Subcutaneous abdominal adipose tissue (tissue), 5 donors: Measurements from ENCODE around the gene ERICH6B.

ENCODE experiments used
- H3K27ac ChIP-seq: one replicate; pipeline ENCODE4 v1.7.0; 2013; ENCODE audit warnings: low read depth, mild to moderate bottlenecking, inconsistent platforms, low read length, moderate library complexity
- H3K27me3 ChIP-seq, 5 donors: one replicate each; pipeline ENCODE4 v1.7.0; 2013; ENCODE audit warnings: low read length in 5 of 5, inconsistent platforms in 1 of 5; ENCODE audit not compliant: control insufficient read depth in 5 of 5, insufficient read depth in 4 of 5
- H3K36me3 ChIP-seq, 5 donors: one replicate each; pipeline ENCODE4 v1.7.0; 2013; ENCODE audit warnings: low read length in 5 of 5; ENCODE audit not compliant: control insufficient read depth in 5 of 5, insufficient read depth in 5 of 5
- H3K4me1 ChIP-seq, 5 donors: one replicate each; pipeline ENCODE4 v1.7.0; 2013; ENCODE audit warnings: low read length in 5 of 5, mild to moderate bottlenecking in 3 of 5, moderate library complexity in 1 of 5; ENCODE audit not compliant: control insufficient read depth in 5 of 5, insufficient read depth in 5 of 5
- H3K4me3 ChIP-seq, 5 donors: one replicate each; pipeline ENCODE4 v1.7.0; 2013; ENCODE audit warnings: low read length in 5 of 5, low read depth in 1 of 5
- H3K9ac ChIP-seq, 5 donors: one replicate each; pipeline ENCODE4 v1.7.0; 2013; ENCODE audit warnings: low read length in 5 of 5, mild to moderate bottlenecking in 4 of 5, moderate library complexity in 3 of 5
- H3K9me3 ChIP-seq, 5 donors: one replicate each; pipeline ENCODE4 v1.7.0; 2013; ENCODE audit warnings: low read length in 5 of 5; ENCODE audit not compliant: control insufficient read depth in 5 of 5
- donor health status: healthy.
- donor health status: healthy.
- donor health status: healthy.
- donor health status: healthy.
- donor health status: healthy.

ERICH6B gene

DNA sequence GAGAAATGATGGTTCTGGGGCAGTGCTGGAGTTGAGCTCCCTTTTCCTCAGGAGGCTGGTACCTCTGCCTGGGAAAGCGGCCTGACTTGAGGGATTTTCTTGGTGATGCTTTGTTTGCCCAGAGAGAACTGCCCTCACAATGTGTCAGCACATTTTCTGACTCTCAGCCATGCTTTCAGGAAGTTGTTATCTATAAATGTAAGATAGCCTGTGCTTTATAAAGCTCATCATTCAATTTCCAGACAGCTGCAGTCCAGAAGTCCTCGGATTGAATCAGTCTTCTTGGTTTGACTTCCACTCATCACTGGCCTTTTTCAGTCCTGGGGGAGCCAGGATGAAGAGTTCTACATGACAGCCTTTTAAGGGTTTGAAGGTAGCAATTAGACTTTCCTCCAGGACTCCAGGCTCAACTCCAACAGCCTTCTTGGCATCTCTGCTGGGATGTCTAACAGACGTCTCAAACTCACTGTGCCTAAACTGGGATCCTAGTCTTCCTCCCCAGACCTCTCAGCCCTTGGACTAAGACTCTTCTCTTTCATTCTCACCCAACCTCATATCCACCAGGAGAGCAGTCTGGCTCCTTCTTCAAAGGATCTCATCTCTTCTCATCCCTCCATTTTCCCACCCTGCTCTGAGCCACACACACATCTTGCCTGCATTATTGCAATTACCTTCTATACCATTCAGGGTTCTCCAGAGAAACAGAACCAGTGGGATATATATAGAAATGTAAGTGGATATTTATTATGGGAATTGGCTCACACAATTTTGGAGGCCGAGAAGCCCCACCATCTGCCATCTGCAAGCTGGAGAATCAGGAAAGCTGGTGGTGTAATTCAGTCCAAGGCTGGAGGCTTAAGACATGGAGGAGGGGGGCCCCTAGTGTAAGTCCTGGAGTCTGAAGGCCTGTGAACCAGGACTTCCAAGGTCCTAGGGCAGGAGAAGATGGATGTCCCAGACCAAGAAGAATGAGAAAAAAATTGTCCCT lies 13.1 kb downstream of the ERICH6B start:
- Histone ChIP-seq H3K4me3 (no peak overlapping the region), H3K27me3 (peaks cover 0 to 3% (median 3%) of the 10 kb centered on the region in 5 donors), H3K9me3 (no peaks in the 10 kb centered on the region), H3K4me1 (no peaks in the 10 kb centered on the region), H3K9ac (no peak overlapping the region), H3K27ac (no peak overlapping the region), H3K36me3 (no peaks in the 10 kb centered on the region)

DNA sequence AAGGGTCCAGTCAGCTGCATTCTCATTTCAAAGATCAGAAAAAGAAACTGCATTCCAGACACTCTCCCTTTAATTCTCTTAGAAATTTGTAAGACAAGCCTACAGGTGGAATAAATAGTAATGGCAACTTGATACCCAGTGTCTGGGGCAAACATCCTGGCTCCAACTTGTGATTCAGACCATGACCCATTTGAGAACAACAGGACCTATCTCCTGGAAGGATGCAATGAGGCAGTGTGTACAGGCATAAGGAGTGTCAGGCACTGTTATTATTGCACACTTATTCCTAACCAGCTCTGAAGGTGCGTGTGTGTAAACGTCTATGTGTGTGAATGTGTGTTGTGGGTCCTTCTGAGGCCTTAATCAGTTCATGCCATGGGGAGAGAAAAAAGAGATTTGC lies 13.9 kb downstream of the ERICH6B start:
- Histone ChIP-seq H3K4me1 (no peaks in the 10 kb centered on the region), H3K27me3 (peaks cover 0 to 3% (median 3%) of the 10 kb centered on the region in 5 donors), H3K36me3 (no peaks in the 10 kb centered on the region), H3K9ac (no peak overlapping the region), H3K4me3 (no peak overlapping the region), H3K9me3 (no peaks in the 10 kb centered on the region), H3K27ac (no peak overlapping the region)

DNA sequence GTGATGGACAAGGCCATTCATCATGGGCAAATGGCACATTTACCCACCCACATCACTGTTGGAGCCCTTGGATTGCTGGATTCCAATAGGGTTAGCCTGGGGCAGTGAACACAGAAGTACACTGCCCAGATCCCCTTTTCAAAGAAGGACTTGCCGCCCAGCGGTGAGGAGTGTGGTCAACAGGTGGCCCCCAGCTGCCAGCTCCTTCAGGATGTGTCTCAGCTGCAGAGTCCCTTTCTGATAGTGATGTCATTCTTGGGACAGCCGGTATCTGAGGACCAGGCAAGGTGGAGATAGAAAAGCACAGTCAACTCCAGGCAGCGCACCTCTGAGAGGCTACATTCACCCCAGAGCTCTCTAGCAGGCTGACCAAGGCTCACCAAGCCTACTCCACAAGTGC lies 16.9 kb downstream of the ERICH6B start:
- Histone ChIP-seq H3K27ac (no peak overlapping the region), H3K4me3 (no peak overlapping the region), H3K4me1 (no peaks in the 10 kb centered on the region), H3K36me3 (no peaks in the 10 kb centered on the region), H3K27me3 (peaks cover 0 to 3% (median 1%) of the 10 kb centered on the region in 5 donors), H3K9me3 (no peaks in the 10 kb centered on the region), H3K9ac (no peak overlapping the region)

DNA sequence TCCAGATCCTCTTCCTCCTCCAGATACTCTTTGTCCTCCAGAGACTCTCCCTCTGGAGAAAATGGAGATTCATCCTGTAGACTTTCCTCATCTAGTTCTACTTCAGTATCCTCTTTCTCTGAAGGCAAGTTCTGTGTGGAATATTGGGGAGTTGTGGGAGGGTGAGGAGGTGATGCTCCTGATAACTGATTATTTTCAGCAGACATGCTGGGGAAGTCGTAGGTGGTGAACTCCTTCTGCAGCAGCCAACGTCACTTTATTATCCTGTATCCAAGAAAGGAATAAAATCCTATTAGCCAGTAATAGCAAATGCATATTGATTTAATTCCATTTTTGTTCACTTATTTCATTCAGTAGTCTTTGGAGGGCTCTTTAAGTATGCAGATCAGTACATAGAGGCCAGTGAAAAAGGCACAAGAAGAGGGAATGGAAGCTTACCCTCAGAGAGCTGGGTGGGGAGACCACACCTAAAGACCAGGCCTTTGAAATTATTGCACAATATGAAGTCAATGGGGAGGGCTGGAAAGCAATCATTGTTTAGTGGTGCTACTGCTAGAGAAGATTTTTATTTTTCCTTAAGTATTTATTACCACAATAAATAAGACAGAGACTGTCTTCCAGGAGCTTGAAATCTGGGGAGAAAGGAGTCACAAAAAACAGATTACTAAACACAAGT lies 18.6 kb downstream of the ERICH6B start:
- Histone ChIP-seq H3K36me3 (no peaks in the 10 kb centered on the region), H3K27me3 (peaks cover 0 to 3% (median 3%) of the 10 kb centered on the region in 5 donors), H3K27ac (no peak overlapping the region), H3K4me3 (no peak overlapping the region), H3K4me1 (no peaks in the 10 kb centered on the region), H3K9ac (no peak overlapping the region), H3K9me3 (no peaks in the 10 kb centered on the region)

DNA sequence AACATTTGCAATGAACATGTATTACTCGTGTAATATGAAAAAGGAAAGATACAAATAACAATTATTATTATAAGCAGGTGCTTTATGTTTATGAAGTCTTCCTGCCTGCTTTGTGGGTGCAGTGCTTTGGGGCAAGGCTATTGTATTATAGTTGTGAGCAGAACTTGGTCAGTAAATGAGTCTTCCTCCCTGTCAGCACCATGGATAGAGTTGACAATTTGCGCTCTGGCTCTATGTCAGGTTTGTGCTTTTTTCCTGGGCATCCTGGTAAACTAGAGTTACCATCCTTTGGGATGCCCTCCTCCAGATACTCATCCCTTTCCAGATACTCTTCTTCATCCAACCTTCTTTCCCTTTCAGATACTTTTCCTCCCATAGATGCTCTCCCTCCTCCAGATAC lies 19.6 kb downstream of the ERICH6B start:
- H3K4me3 ChIP-seq = no peak overlapping the region

DNA sequence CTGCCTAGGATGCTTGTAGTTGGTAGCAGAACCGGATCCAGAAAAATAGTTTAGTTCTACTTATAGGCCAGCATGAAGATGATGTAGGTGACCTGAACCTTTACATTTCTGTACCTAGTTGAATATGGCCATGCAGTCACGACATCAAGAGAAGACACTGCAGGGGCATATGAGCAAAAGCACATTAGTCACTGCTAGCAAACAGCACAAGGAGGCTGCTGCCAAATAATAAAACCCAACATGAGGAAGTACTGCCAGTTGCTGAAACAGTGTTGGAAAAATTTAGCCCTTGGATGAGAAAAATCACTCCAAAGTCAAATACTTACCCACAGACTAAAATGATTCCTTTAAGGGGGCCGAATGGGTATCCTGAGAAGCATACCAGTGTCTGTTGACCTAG lies 20.8 kb downstream of the ERICH6B start:
- H3K9ac ChIP-seq = no peak overlapping the region
- no peaks in the 10 kb centered on the region for H3K9me3 ChIP-seq
- no peaks in the 10 kb centered on the region for H3K4me1 ChIP-seq
- no peaks in the 10 kb centered on the region for H3K36me3 ChIP-seq
- peaks cover 0 to 4% (median 3%) of the 10 kb centered on the region in 5 donors for H3K27me3 ChIP-seq
- no peak overlapping the region for H3K4me3 ChIP-seq
- H3K27ac ChIP-seq = no peak overlapping the region

More for the DNA sequence above, 19.6 kb downstream of the ERICH6B start:
- Histone ChIP-seq H3K36me3 (no peaks in the 10 kb centered on the region), H3K9me3 (no peaks in the 10 kb centered on the region), H3K9ac (no peak overlapping the region), H3K27me3 (peaks cover 0 to 4% (median 3%) of the 10 kb centered on the region in 5 donors), H3K4me1 (no peaks in the 10 kb centered on the region), H3K27ac (no peak overlapping the region)

DNA sequence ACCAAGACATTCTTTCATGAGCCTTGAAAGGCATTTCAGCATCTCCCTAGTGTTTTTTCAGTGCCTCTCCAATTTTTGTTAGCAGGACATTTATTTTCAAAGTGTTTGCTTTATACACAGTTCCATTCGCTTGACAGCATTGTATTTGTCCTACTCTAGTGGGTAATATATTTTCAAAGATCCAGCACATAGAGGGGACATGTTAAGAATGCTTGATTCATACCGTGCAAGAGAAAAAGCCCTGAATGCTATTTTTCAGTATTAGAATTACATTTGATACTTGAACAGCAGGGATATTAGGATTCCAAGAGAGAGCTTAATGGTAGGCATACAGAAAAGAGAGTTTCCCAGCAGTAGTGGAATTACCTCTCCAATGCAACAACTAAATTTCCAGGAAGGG lies 21.3 kb downstream of the ERICH6B start:
- no peaks in the 10 kb centered on the region for H3K36me3 ChIP-seq
- peaks cover 0 to 4% (median 3%) of the 10 kb centered on the region in 5 donors for H3K27me3 ChIP-seq
- no peaks in the 10 kb centered on the region for H3K4me1 ChIP-seq
- H3K9ac ChIP-seq = no peak overlapping the region
- no peak overlapping the region for H3K4me3 ChIP-seq
- H3K27ac ChIP-seq = no peak overlapping the region
- no peaks in the 10 kb centered on the region for H3K9me3 ChIP-seq

DNA sequence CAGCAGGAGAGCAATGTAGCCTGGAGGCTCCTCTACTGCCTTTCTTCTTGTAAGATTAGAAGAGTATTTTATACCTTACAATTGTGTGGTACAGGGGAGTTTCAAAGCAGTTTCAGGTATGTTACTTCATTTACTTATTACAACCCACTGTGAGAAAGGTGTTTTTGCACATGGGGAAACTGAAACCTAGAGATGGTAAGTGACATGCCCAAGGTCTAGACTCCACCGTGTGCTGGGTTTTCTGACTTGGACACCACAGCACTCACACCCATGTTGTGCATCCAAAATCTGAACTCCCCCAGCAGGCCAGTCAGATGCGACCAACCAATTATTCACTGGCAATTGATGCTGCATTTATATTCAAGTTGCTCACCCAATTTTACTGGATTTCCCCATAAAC lies 22.8 kb downstream of the ERICH6B start:
- Histone ChIP-seq H3K9me3 (no peaks in the 10 kb centered on the region), H3K36me3 (no peaks in the 10 kb centered on the region), H3K9ac (no peak overlapping the region), H3K4me3 (no peak overlapping the region), H3K4me1 (no peaks in the 10 kb centered on the region), H3K27ac (no peak overlapping the region), H3K27me3 (peaks cover 0 to 4% (median 0%) of the 10 kb centered on the region in 5 donors)

DNA sequence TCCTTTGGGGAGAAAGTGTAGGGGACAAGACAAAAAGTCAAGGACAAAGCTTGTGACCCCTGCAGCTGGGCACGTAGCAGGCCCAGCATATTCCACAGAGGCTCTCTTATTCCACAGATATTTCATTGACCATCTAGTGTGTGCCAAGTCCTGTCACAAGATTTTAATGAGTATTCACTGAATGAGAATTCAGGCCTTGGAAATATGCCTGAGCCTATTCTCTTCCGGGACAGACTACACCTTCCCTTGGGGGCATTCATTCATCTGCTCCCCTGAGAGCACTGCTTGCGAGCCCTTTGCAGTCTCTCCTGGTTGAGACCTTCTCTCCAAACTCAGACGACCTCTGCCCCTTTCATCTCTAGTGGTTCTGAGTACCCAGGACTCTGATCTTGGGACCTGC lies 25.5 kb downstream of the ERICH6B start:
- H3K9me3 ChIP-seq = no peaks in the 10 kb centered on the region
- no peaks in the 10 kb centered on the region for H3K4me1 ChIP-seq
- H3K36me3 ChIP-seq = no peaks in the 10 kb centered on the region
- H3K9ac ChIP-seq = no peak overlapping the region
- H3K4me3 ChIP-seq = no peak overlapping the region
- no peak overlapping the region for H3K27ac ChIP-seq
- peaks cover 0 to 4% (median 0%) of the 10 kb centered on the region in 5 donors for H3K27me3 ChIP-seq

DNA sequence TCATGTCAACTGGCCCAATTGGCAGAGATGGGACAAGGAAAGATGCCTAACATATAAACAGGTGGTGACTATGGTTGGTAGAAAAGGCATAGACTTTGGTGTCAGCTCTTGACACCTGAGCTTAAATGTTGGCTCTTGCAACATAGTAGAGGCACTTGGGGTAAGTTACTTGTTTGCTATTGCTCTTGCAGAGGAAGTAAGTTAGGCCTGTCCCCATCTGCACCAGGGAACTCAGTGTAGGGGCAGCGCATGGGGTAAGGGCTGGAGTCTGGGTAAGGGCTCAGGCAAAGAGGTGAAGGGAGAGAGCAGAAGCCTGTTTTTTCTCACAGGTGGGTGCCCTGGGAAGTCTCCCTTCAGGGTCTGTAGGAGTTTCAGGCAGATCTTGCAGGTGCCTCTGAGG lies 27.6 kb downstream of the ERICH6B start:
- no peak overlapping the region for H3K4me3 ChIP-seq
- H3K9ac ChIP-seq = no peak overlapping the region
- H3K4me1 ChIP-seq = no peaks in the 10 kb centered on the region
- peaks cover 0 to 4% (median 0%) of the 10 kb centered on the region in 5 donors for H3K27me3 ChIP-seq
- no peak overlapping the region for H3K27ac ChIP-seq
- no peaks in the 10 kb centered on the region for H3K9me3 ChIP-seq
- no peaks in the 10 kb centered on the region for H3K36me3 ChIP-seq
